Endothelial cell of umbilical vein (primary cell): ENCODE results near the gene HACD3. TPM values are rescaled to one million over a fixed set of nuclear protein-coding genes. Genes with fewer than 3 reads are reported as not detected.

Experiments
- BruUV-seq: library from RNA; stranded (reverse); fragments of 400-500 nt; replicated peaks from 2 replicates; lab custom pipeline; 2021; lab: Mats Ljungman, UMichigan
- CTCF ChIA-PET: fragments of 300-600, 350-600 bp; sonication (Branson Sonifier 250); formaldehyde crosslinking; loops from one replicate; lab custom pipeline; 2021; ENCODE audit warnings: antibody characterized with exemption, inconsistent platforms; lab: Charles Lee
- POLR2A ChIA-PET: fragments of 300-600, 350-600 bp; sonication (Branson Sonifier 250); formaldehyde crosslinking; loops from one replicate; lab custom pipeline; 2021; ENCODE audit warnings: antibody characterized with exemption, inconsistent platforms; lab: Charles Lee
- DNase-seq: peaks from one replicate; pipeline ENCODE4 v3.0.0-alpha.2; 2011; ENCODE audit warnings: low read depth, low spot score
- FAIRE-seq: peaks from 2 replicates; lab custom pipeline; 2011; peaks lifted over from hg19 to GRCh38; lab: Jason Lieb, UNC
- H2AFZ ChIP-seq: 2 replicates; pipeline ENCODE4 v1.6.0; 2012; ENCODE audit warnings: low read depth, low read length, control low read depth, inconsistent platforms
- H3K27ac ChIP-seq: 2 replicates; pipeline ENCODE4 v1.5.1; 2011; ENCODE audit warnings: low read depth, mild to moderate bottlenecking, control low read depth, low read length, moderate library complexity; ENCODE audit not compliant: insufficient read depth
- H3K27me3 ChIP-seq, 2 experiments: 2 replicates each; pipeline versions ENCODE4 v1.6.0 to v1.6.1; 2011; ENCODE audit warnings: low read length in 2 of 2, mixed read lengths in 1 of 2; ENCODE audit not compliant: control insufficient read depth in 2 of 2, insufficient read depth in 2 of 2
- H3K36me3 ChIP-seq, 2 experiments: 2 replicates in 1 of 2; 3 replicates in 1 of 2; pipeline ENCODE4 v1.5.1; 2011; ENCODE audit warnings: low read length in 2 of 2, mild to moderate bottlenecking in 1 of 2, moderate library complexity in 1 of 2; ENCODE audit not compliant: control insufficient read depth in 2 of 2, insufficient read depth in 2 of 2; ENCODE audit errors: extremely low read depth in 1 of 2
- H3K4me1 ChIP-seq: 3 replicates; pipeline ENCODE4 v1.5.1; 2011; ENCODE audit warnings: mild to moderate bottlenecking, low read length; ENCODE audit not compliant: control insufficient read depth, insufficient read depth; ENCODE audit errors: extremely low read depth
- H3K4me2 ChIP-seq: 2 replicates; pipeline ENCODE4 v1.6.1; 2011; ENCODE audit warnings: low read length, control low read depth, mixed read lengths; ENCODE audit not compliant: insufficient read depth
- H3K4me3 ChIP-seq, 3 experiments: fragments of 200-600 bp in 1 of 3; sonication (generic), shearing (Covaris generic) in 1 of 3; replicated peaks in 1 of 3; 2 replicates each; pipeline ENCODE4 v1.5.1; 2011 to 2016; ENCODE audit warnings: control low read depth in 3 of 3, low read length in 3 of 3, mild to moderate bottlenecking in 2 of 3, inconsistent platforms in 1 of 3, low read depth in 1 of 3, moderate library complexity in 1 of 3; ENCODE audit not compliant: insufficient read depth in 1 of 3
- H3K79me2 ChIP-seq: 2 replicates; pipeline ENCODE4 v1.6.0; 2012; ENCODE audit warnings: low read length, inconsistent platforms; ENCODE audit not compliant: control insufficient read depth, insufficient read depth
- H3K9ac ChIP-seq: replicated peaks from 2 replicates; pipeline ENCODE3; 2011; ENCODE audit warnings: low read length, control low read depth; ENCODE audit not compliant: insufficient read depth; ENCODE audit errors: extremely low read depth
- H3K9me1 ChIP-seq: replicated peaks from 3 replicates; pipeline ENCODE4 v1.6.0; 2011; ENCODE audit warnings: mild to moderate bottlenecking, low read length; ENCODE audit not compliant: control insufficient read depth, insufficient read depth; ENCODE audit errors: extremely low read depth
- H3K9me3 ChIP-seq: replicated peaks from 2 replicates; pipeline ENCODE4 v1.5.1; 2012; ENCODE audit warnings: low read length, inconsistent platforms; ENCODE audit not compliant: control insufficient read depth, insufficient read depth
- H4K20me1 ChIP-seq: replicated peaks from 2 replicates; pipeline ENCODE3; 2011; ENCODE audit warnings: mild to moderate bottlenecking, low read length; ENCODE audit not compliant: control insufficient read depth, insufficient read depth; ENCODE audit errors: extremely low read depth
- EZH2 ChIP-seq: IDR thresholded peaks from 2 replicates; pipeline ENCODE4 v1.6.1; 2012; ENCODE audit warnings: borderline replicate concordance, low read depth, mild to moderate bottlenecking, moderate library complexity, low read length, inconsistent platforms; ENCODE audit not compliant: severe bottlenecking
- FOS ChIP-seq: IDR thresholded peaks from 2 replicates; pipeline ENCODE4 v1.6.1; 2011; ENCODE audit warnings: mild to moderate bottlenecking, low read length, moderate library complexity, borderline replicate concordance; ENCODE audit not compliant: insufficient read depth
- GATA2 ChIP-seq: IDR thresholded peaks from 2 replicates; pipeline ENCODE4 v1.7.0; 2011; ENCODE audit warnings: low read depth, mild to moderate bottlenecking, moderate library complexity, mixed read lengths, low read length; ENCODE audit not compliant: insufficient read length, insufficient read depth
- JUN ChIP-seq: IDR thresholded peaks from 2 replicates; pipeline ENCODE4 v1.6.1; 2011; ENCODE audit warnings: borderline replicate concordance, low read depth; ENCODE audit not compliant: insufficient read length, insufficient read depth
- MYC ChIP-seq: IDR thresholded peaks from one replicate; pipeline ENCODE4 v1.6.1; 2011; ENCODE audit warnings: mild to moderate bottlenecking, low read depth, low read length
- POLR2A ChIP-seq: IDR thresholded peaks from 2 replicates; pipeline ENCODE4 v1.6.1; 2012; ENCODE audit warnings: low read depth, mild to moderate bottlenecking, control low read depth, low read length
- POLR2AphosphoS5 ChIP-seq: IDR thresholded peaks from 2 replicates; pipeline ENCODE4 v1.6.1; 2012; ENCODE audit warnings: low read depth, mild to moderate bottlenecking, control low read depth, low read length, moderate library complexity; ENCODE audit not compliant: insufficient read depth
- dilution Hi-C: fragments of 300-500 bp; cut with MboI; formaldehyde crosslinking; loops from one replicate; pipeline ENCODE4 v1.15.0; 2019; ENCODE audit warnings: low sequenced_read_pairs; ENCODE audit not compliant: extremely low pct_ligation_motif_present
- intact Hi-C: fragments of 100-400 bp; cut with micrococcal nuclease; formaldehyde crosslinking; loops from one replicate; pipeline ENCODE4 v1.10.0; 2022
- polyA plus RNA-seq, 4 experiments: library from polyadenylated mRNA; depleted of rRNA in 3 of 4; stranded (reverse) in 3 of 4; unstranded in 1 of 4; fragments of >200 nt; gene quantifications; 2 replicates each; pipeline versions ENCODE4 v1.2.1 to v1.2.3, GENCODE V29; 2011 to 2012; ENCODE audit warnings: missing spikeins in 1 of 4
- total RNA-seq: library from RNA; stranded (reverse); gene quantifications from 2 replicates; pipeline ENCODE4 v1.2.3, GENCODE V29; 2021
- TF ChIP-seq, protein P1 (sequence below): IDR thresholded peaks from 2 replicates; pipeline ENCODE4 v1.6.1; 2011; ENCODE audit not compliant: insufficient read depth, insufficient read length
- TF ChIP-seq, protein P2 (sequence below), 2 donors: IDR thresholded peaks; 1 replicate in 1 of 2; 2 replicates in 1 of 2; pipeline ENCODE4 v1.5.1; 2011; ENCODE audit warnings: low read length in 2 of 2, mild to moderate bottlenecking in 2 of 2, moderate library complexity in 2 of 2, control low read depth in 1 of 2, inconsistent platforms in 1 of 2, low read depth in 1 of 2; ENCODE audit not compliant: insufficient read depth in 1 of 2; ENCODE audit errors: extremely low read depth in 1 of 2

HACD3 gene
- total and polyA plus RNA-seq, 2 donors (not counting 3 experiments of a cell fraction or from before 2014, with no cell fraction given) = 47.4 to 61.1 TPM

DNA sequence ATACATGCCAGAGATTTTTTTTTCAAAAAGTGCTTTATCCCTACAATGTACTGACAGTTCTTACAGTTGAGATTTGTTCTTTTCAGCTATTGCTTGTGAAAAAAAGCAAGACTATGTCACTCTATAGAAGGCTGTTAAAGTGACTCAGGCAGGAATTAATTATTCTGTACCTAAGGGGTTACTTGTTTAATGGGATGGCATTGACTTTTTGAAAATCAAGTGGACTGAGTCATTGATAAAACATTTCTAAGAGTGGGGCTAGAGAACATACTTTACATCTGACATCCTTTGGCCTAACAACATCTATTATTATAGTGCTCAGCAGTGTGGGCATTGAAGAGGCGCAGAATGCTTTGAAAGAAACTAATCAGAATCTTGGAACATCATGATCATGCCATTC lies 46.4 kb downstream of the HACD3 start:
- H2AFZ ChIP-seq = no peak overlapping the region
- intact Hi-C loops = loop anchor here (1.0 kb wide), 1 partner anchor 59 kb away; the partner anchor contains the start of gene DPP8
- BruUV-seq = no TSS peak
- H3K27ac ChIP-seq = peak overlapping the region; percentile 43
- peak overlapping the region; percentile 51 for H3K4me2 ChIP-seq
- DNase-seq = peak; percentile 70
- no peak overlapping the region for H3K9ac ChIP-seq
- no peaks in the 10 kb centered on the region for H3K9me3 ChIP-seq
- CTCF ChIA-PET = interaction anchor here (1.1 to 1.6 kb wide), 2 partner anchors 19 to 60 kb away, joined by 4 to 6 read pairs; no protein-coding TSS in a partner anchor
- TF ChIP-seq FOS (peak; percentile 59), EZH2 (no peak), JUN (peak; percentile 43), MYC (no peak), GATA2 (no peak), POLR2A (no peak), POLR2AphosphoS5 (no peak)
- TF ChIP-seq, protein P1, sequence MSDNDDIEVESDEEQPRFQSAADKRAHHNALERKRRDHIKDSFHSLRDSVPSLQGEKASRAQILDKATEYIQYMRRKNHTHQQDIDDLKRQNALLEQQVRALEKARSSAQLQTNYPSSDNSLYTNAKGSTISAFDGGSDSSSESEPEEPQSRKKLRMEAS = no peak
- TF ChIP-seq, protein P2, sequence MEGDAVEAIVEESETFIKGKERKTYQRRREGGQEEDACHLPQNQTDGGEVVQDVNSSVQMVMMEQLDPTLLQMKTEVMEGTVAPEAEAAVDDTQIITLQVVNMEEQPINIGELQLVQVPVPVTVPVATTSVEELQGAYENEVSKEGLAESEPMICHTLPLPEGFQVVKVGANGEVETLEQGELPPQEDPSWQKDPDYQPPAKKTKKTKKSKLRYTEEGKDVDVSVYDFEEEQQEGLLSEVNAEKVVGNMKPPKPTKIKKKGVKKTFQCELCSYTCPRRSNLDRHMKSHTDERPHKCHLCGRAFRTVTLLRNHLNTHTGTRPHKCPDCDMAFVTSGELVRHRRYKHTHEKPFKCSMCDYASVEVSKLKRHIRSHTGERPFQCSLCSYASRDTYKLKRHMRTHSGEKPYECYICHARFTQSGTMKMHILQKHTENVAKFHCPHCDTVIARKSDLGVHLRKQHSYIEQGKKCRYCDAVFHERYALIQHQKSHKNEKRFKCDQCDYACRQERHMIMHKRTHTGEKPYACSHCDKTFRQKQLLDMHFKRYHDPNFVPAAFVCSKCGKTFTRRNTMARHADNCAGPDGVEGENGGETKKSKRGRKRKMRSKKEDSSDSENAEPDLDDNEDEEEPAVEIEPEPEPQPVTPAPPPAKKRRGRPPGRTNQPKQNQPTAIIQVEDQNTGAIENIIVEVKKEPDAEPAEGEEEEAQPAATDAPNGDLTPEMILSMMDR (IDR thresholded peaks at IDR 0.05; ENCODE audit: extremely low read depth in 1 of 2, insufficient read depth in 1 of 2, low read depth in 1 of 2, low read length in 2 of 2) = no peak
- dilution Hi-C loops = no loop called here
- H3K4me3 ChIP-seq = no peak overlapping the region
- POLR2A ChIA-PET = no interaction called here
- no peaks in the 10 kb centered on the region for H3K79me2 ChIP-seq
- H4K20me1 ChIP-seq = no peaks in the 10 kb centered on the region
- no peaks in the 10 kb centered on the region for H3K27me3 ChIP-seq
- H3K36me3 ChIP-seq = peaks cover 5 to 12% of the 10 kb centered on the region in 2 experiments
- H3K4me1 ChIP-seq = peaks cover 29% of the 10 kb centered on the region
- no peaks in the 10 kb centered on the region for H3K9me1 ChIP-seq
- peak; percentile 53 for FAIRE-seq
